GM19035 (cell line): ENCODE results near the gene GMEB1.
A peak's percentile ranks its signal among the peaks of the same experiment; 100 is the strongest.
"Not testable (repeated sequence)": the region's sequence is repeated elsewhere in the genome, so short reads cannot be mapped to it uniquely, and the experiment has no call there.

ENCODE experiments used
- ATAC-seq: cut with Tn5 transposase; IDR thresholded peaks from one replicate; pipeline ENCODE4 v1.9.1; 2021; ENCODE audit not compliant: unreplicated experiment

GMEB1 gene, protein sequence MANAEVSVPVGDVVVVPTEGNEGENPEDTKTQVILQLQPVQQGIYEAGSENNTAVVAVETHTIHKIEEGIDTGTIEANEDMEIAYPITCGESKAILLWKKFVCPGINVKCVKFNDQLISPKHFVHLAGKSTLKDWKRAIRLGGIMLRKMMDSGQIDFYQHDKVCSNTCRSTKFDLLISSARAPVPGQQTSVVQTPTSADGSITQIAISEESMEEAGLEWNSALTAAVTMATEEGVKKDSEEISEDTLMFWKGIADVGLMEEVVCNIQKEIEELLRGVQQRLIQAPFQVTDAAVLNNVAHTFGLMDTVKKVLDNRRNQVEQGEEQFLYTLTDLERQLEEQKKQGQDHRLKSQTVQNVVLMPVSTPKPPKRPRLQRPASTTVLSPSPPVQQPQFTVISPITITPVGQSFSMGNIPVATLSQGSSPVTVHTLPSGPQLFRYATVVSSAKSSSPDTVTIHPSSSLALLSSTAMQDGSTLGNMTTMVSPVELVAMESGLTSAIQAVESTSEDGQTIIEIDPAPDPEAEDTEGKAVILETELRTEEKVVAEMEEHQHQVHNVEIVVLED

DNA sequence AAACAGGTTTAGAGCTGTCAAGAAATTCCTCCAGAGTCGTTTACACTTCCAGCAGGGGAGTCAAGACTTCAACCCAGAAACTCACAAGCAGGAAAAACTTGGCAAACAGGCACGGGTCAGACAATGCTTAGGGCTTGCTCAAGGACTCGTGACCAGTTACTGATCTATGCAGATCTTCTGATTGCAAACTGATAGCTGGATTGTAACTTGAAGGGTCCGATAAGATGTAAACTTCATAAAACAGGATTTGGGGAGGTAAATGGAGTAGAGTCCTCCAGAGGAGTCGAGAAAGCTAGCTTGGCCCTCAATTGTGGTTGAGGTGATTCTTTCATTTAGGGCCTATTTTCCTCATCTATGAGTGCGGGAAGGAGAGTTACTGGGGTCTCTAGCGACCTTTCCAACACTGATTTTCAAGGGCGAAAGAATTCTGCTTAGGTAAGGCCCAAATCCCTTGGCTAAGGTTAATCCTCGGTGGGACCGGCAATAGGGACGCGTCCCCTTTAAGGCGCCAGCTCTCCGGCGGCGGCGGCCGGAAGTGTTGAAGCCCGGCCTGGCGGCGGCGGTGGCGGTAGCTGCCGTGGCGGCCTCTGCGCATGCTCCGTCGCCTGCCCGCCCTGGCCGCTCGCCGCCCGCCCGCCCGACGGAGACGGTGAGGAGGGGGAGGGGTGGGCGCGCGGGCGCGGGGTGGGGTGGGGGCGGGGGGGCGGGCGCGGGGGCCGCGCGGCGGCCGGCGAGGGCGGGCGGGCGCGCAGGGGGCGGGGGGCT lies at the start of gene GMEB1:
TSS of gene GMEB1 (plus strand) at position 594 of the 765 bp plus-strand sequence. CDS start 14,829 bp downstream, outside the sequence.
- peak; percentile 78 for ATAC-seq

DNA sequence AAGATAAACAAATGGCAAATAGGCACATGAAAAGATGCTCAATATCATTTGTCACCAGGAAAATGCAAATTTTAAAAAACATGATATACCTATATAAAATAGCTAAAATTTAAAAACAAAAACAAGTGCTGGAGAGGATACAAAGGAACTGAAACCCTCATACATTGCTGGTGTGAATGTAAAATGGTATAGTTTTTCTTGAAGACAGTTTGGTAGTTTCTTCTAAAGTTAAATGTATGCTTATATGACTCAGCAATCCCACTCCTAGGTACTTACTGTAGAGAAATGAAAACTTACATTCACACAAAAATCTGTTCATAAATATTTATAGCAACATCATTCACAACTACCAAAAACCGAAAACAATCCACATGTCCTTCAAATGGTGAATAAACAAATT lies 36.9 kb upstream of the GMEB1 start:
- no peak for ATAC-seq

DNA sequence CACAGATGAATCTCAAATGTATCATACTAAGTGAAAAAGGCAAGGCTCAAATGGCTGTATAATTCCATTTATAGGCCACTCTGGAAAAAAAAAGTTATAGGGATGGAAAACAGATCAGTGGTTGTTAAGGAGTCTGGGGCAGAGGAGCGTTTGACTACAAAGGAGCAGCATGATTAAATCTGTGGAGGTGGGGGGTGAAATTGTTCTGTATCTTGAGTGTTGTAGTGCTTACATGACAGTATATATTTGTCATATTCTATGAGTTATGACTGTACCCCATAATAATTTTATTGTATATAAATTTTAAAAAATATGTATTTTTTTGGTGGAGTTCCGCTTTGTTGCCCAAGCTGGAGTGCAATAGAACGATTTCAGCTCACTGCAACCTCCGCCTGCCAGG lies 36.0 kb upstream of the GMEB1 start:
- ATAC-seq = no peak

DNA sequence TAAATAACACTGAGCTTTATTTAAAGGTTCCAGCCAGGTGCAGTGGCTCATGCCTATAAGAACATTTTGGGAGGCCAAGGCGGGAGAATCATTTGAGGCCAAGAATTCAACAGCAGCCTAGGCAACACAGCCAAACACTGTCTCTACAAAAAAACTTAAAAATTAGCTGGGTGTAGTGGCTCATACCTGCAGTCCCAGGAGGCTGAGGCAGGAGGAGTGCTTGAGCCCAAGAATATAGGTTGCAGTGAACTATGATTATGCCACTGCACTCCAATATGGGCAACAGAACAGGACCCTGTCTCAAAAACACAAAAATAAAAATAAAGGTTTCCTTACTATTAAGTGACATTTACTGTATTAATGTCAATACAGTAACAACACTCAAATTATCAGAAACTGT lies 27.8 kb upstream of the GMEB1 start:
- no peak for ATAC-seq

DNA sequence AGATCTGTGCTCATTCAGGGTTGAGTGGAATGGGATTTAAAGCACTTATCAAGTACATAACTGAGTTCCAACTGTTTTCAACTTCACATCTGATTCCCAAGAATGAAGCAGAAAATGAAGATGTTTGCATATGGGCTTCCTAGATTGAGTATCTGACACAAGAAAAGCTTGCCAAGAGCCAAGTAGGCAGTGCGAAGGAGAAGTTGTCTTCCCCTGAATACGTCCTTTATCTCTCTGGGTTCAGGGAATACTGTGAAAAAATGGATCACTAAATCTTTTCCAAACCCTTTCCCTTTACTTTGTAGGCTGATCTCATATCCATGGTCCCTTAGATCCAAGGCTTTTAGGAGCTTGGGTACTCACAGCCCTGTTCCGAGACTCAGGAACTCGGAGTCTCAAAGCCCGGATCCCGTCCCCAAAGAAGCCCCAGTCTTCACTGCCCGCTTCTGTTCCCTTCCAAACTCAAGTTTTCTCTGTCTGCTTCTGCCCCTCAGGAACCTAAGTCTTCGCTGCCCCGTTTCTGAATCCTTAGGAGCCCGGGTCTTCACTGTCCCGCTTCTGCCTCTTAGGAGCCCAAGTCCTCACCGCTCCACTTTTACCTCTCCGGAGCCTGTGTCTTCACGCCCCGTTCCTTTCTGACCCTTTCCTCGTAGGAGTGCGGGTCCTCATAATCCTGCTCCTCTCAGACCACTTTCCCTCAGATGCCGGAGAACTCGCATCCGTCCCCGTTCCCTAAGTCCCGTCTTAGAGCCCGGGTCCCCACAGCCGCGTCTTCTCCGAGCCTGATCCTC lies 26.3 kb upstream of the GMEB1 start:
- peak; percentile 32 for ATAC-seq

DNA sequence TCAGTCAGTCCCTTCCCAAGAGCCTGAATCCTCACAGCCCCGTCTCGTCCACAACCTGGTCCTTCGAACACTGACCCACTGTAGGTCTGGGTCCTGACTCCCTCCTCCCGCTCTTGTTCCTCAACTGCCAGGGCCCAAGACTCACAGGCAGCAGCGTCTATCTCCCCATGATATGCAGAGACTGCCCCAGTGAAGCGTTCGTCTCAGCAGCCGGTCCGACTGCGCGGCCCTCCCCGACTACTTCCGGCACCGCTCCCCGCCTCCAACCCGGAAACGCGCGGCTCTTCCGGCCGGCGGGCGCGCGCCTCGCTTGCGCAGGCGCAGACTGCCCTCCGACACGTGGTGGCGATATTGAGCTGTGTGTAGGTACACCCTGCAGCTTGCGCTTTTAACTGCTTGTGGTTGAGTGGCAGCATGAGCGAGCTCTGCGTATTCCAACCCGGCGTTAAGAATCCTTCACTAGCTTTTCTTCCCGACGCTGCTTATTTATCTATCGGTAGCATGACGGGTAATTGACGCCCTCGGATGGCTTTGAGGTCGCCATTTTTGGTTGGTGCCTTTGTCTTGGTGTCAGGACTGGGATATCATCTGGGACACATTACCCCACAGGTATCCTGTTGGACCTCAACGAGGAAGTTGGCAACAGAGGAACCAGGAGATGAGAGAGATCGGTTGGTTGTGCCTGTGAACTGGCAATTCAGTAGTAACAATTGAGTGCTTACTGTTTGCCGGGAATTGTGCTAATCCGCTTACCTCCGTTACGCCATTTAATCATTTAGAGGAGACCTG lies 25.5 kb upstream of the GMEB1 start, which contains the start of gene TAF12:
TSS of gene TAF12 (minus strand) at position 221 of the 789 bp plus-strand sequence. CDS start 20,986 bp downstream, outside the sequence.
- ATAC-seq = peak; percentile 81

DNA sequence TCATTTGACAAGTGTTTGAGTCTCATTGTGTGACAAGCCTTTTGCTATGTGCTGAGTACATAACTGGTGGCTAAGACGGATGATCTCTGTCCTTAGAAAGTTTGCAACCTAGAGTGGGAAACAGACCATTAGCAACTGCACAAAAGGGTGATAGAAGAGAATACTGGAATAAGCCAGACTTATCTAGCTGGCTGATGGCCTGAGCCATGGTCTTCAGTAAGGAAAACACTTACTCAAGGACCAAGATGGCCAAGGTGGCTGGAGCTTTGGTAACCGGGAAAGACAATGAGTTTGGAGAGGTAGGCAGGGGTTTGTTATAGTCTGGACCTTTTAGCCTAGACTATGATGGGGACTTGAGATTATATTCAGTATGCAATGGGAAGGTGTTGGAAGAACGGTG lies 24.1 kb upstream of the GMEB1 start:
- ATAC-seq = no peak

DNA sequence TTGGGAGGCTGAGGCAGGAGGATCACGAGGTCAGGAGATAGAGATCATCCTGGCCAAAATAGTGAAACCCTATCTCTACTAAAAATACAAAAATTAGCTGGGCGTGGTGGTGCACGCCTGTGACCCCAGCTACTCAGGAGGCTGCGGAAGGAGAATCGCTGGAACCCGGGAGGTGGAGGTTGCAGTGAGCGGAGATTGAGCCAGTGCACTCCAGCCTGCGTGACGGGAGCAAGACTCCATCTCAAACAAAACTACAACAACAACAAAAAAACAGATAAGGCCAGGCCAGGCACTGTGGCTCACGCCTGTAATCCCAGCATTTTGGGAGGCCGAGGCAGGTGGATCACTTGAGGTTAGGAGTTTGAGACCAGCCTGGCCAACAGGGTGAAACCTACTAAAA lies 23.2 kb upstream of the GMEB1 start:
- ATAC-seq = not testable (repeated sequence)

DNA sequence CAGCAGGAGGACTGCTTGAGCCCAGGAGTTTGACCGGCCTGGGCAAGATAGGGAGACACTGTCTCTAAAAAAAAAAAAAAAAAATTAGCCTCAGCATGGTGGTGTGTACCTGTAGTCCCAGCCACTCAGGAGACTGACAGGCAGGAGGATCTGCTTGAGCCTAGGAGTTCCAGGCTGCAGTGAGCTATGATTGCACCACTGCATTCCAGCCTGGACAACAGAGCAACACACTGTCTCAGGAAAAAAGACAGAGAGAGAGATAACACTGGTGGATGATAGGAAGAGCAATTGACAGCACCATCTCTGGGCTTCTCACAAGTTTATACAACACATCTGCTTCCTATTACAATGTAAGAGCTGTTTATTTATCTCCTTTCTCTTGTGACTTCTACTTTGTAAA lies 22.5 kb upstream of the GMEB1 start:
- no peak for ATAC-seq

DNA sequence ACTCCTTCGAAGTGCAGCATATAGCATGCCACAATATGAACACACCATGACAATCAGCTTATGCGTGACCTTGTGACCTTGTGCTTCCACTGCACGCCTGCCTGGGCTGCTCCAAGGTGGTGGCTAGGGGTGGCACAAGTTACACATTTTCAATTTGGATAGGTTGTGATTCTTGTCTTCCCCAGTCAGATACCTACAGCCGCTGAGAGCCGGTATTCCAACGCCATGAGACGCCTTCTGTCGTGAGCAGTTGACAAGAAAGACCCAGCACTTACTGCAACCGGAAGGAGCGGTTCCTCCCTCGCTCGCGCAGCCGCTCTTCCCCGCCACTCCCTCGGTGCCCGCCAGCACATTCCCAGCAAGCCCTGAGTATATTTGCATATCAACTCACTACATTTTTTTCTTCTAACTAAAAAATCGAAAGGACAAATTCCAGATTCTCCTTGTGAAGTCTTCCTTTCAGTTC lies 20.5 kb upstream of the GMEB1 start:
- peak; percentile 65 for ATAC-seq

DNA sequence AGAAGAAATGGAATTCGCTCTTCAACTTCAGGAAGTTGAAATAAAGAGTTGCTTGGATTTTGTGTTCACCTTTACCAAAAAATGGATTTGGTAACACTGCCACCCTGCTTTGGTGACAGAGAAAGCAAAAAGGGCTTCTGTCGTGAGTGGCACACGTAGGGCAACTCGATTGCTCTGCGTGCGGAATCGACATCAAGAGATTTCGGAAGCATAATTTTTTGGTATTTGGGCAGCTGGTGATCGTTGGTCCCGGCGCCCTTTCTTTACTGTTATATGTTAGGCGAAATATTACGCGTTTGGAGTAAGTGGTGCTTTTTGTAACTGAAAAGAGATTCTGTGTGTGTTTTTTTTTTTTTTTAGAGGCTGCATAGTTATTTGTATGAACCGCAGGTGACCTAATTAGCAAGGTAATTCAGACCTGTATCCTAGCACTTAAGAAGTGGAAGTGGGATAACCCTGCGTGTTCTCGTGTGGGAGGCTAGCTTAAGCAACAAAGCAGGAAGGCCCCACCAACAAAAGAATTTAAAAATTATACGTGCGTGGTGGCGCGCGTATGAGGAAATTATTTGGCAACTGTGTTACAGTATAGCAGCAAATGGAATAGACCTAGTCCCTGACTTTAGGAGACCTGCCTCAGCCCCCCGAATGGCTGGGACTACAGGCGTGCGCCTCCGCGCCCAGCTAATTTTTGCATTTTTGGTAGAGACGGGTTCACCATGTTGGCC lies 19.9 kb upstream of the GMEB1 start, which contains the start of gene RNU11:
TSS of gene RNU11 (plus strand) at position 127 of the 725 bp plus-strand sequence.
- peak; percentile 61 for ATAC-seq

DNA sequence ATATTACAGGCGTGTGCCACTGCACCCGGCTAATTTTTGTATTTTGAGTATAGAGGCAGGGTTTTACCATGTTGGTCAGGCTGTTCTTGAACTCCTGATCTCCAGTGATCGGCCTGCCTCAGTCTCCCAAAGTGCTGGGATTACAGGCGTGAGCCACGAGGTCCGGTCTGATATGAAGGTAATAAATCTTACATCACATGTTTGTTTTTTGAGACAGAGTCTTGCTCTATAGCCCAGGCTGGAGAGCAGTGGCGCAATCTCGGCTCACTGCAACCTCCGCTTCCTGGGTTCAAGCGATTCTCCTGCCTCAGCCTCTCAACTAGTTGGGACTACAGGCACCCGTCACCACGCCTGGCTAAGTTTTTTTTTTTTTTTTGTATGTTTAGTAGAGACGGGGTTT lies 15.5 kb upstream of the GMEB1 start:
- ATAC-seq = not testable (repeated sequence)

DNA sequence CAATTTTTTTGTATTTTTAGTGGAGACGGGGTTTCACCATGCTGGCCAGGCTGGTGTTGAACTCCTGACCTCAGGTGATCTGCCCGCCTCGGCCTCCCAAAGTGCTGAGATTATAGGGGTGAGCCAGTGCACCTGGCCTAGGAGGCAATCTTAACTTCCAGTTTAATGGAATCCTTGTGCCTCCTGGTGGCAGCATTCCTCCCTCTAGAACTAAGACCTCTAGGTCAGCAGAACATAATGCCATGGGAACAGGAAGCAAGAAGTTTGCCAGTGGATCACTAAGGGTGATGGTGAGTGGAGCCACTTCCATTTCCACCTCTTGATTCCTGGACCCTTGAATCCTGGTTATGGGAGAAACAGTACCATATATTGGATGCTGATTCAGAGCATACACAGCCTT lies 14.7 kb upstream of the GMEB1 start:
- ATAC-seq = not testable (repeated sequence)

DNA sequence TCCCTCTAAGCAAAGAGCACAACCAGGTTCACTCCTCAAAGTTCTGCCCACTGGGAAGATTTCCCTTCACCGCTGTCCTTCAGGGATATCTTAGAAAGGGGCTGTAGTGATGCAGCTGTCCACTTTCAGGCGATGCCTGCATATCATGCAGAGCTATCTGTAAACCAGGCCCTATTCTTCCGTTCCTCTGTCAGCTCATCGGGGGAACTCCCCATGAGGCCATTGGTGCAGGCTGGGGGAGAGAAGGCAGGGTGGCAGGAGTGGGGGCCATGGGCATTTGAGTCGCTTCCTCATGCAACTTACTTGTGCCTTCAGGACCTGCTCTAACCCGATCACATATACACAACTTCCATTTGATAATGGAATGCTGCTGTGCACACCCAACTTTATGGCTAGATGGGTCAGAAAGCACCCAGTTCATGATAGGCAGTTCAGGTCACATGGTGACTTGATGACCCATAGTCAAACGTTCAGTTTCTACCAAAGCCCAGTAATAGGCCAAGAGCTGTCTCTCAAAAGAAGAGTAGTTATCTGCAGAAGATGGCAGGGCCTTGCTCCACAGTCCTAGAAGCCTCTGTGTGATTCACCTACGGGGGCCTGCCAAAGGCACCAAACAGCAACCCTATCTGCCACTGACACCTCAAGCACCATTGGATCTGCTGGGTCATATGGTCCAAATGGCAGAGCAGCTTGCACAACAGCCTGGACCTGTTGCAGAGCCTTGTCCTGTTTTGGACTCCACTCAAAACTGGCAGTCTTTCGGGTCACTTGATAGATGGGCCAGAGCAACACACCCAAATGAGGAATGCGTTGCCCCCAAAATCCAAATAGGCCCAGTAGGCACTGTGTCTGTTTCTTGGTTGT lies 12.9 kb upstream of the GMEB1 start:
- not testable (repeated sequence) for ATAC-seq

DNA sequence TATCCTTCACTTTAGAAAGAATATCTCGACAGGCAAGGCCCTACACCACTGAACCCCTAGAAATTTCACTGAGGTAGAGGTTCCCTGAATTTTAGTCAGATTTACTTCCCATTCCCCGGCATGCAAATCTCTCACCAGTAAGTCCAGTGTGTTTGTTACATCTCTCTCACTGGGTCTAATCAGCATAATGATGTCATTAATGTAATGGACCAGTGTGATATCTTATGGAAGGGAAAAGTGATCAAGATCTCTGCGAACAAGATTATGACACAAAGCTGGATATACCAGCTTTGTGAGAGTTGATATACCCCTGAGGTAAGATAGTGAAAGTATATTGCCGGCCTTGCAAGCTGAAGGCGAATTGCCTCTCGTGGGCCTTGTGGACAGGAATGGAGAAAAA lies 12.2 kb upstream of the GMEB1 start:
- no peak for ATAC-seq

DNA sequence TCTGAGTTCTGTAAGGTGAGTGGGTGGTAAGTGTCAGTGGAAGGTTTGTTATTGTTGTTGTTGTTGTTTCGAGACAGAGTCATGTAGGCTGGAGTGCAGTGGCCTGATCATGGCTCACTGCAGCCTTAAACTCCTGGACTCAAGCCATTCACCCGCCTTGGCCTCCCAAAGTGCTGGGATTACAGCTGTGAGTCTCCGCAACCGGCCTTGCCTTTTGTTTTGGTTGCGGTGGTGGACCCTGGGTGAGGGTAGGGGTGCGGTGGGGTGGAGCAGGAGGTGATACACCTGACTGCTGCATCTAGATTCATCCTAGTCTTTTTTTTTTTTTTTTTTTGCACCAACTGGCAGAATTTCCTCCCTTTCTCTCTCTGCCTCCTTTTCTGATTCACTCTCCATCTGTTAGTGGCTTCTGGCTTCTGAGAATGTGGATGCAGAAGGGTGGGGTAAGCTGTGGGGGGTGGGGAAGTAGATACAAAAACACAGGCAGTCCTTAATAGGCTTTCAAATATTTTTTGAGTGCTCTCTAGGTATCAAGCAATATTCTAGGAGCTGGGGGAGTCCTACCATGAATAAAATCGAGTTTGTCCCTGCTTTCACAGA lies 4.6 kb upstream of the GMEB1 start:
- no peak for ATAC-seq

DNA sequence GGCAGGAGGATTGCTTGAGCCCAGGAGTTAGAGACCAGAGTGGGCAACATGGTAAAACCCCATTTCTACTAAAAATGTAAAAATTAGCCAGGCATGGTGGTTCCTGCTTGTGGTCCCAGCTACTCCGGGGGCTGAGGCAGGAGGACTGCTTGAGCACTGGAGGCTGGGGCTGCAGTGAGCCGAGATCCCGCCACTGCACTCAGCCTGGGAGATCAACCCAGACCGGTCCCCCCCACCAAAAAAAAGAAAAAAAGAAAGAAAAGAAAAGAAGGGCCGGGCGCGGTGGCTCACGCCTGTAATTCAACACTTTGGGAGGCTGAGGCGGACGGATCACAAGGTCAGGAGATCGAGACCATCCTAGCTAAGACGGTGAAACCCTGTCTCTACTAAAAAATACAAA lies 1.8 kb upstream of the GMEB1 start:
- no peak for ATAC-seq
